PC-9 (cell line): ENCODE data around the gene ENTR1. TPM values are rescaled to one million over a fixed set of nuclear protein-coding genes. Genes with fewer than 3 reads are reported as not detected.
A peak's percentile ranks its signal among the peaks of the same experiment; 100 is the strongest.

ENCODE experiments used
- BruUV-seq: library from RNA; stranded (reverse); fragments of 400-500 nt; replicated peaks from 2 replicates; lab custom pipeline; 2021; lab: Mats Ljungman, UMichigan
- CTCF ChIA-PET: fragments of 300-600 bp; sonication (Branson Sonifier 250); formaldehyde crosslinking; loops from one replicate; lab custom pipeline; 2022; ENCODE audit warnings: antibody characterized with exemption; lab: Charles Lee
- POLR2A ChIA-PET: fragments of 300-600 bp; sonication (Branson Sonifier 250); formaldehyde crosslinking; loops from one replicate; lab custom pipeline; 2022; ENCODE audit warnings: antibody characterized with exemption; ENCODE audit not compliant: unreplicated experiment; lab: Charles Lee
- DNase-seq, 2 experiments: peaks; one replicate each; pipeline versions ENCODE4 v3.0.0 to v3.0.0-alpha.2; 2015 to 2022; ENCODE audit warnings: mixed read lengths in 1 of 2
- H2AFZ ChIP-seq: fragments of 200-600 bp; sonication (generic); 2 replicates; pipeline ENCODE4 v1.8.1; 2017; ENCODE audit warnings: antibody characterized with exemption
- H3F3A ChIP-seq: fragments of 200-600 bp; sonication (generic); 2 replicates; pipeline ENCODE4 v1.8.1; 2017; ENCODE audit warnings: antibody characterized with exemption, mild to moderate bottlenecking, low read depth; ENCODE audit not compliant: insufficient read depth
- H3K27ac ChIP-seq: fragments of 200-600 bp; sonication (generic); 2 replicates; pipeline ENCODE4 v1.6.1; 2016; ENCODE audit warnings: mixed run types
- H3K27me3 ChIP-seq: fragments of 200-600 bp; sonication (generic); 2 replicates; pipeline ENCODE4 v1.6.1; 2016; ENCODE audit warnings: low read depth, mixed run types; ENCODE audit not compliant: insufficient read depth
- H3K36me3 ChIP-seq: fragments of 200-600 bp; sonication (generic); 2 replicates; pipeline ENCODE4 v1.6.1; 2016; ENCODE audit warnings: low read depth, mixed run types
- H3K4me1 ChIP-seq: fragments of 200-600 bp; sonication (generic); replicated peaks from 2 replicates; pipeline ENCODE4 v1.6.1; 2016; ENCODE audit warnings: mixed run types; ENCODE audit not compliant: insufficient read depth
- H3K4me2 ChIP-seq: fragments of 200-600 bp; sonication (generic); 2 replicates; pipeline ENCODE4 v1.6.1; 2017; ENCODE audit warnings: mixed run types
- H3K4me3 ChIP-seq: fragments of 200-600 bp; sonication (generic); 2 replicates; pipeline ENCODE4 v1.6.1; 2016; ENCODE audit warnings: mixed run types
- H3K79me2 ChIP-seq: fragments of 200-600 bp; sonication (generic); 2 replicates; pipeline ENCODE4 v1.6.1; 2017; ENCODE audit warnings: low read depth, mixed run types
- H3K9me2 ChIP-seq: fragments of 200-600 bp; sonication (generic); 2 replicates; pipeline ENCODE4 v1.8.1; 2017; ENCODE audit warnings: mild to moderate bottlenecking; ENCODE audit not compliant: insufficient read depth
- H3K9me3 ChIP-seq: fragments of 200-600 bp; sonication (generic); 2 replicates; pipeline ENCODE4 v1.8.1; 2016; ENCODE audit warnings: low read depth; ENCODE audit not compliant: insufficient read depth
- H4K20me1 ChIP-seq: fragments of 200-600 bp; sonication (generic); 2 replicates; pipeline ENCODE4 v1.8.1; 2017; ENCODE audit not compliant: insufficient read depth
- EZH2 ChIP-seq: fragments of 200-600 bp; sonication (generic); IDR thresholded peaks from 2 replicates; pipeline ENCODE4 v1.8.0; 2017; ENCODE audit warnings: antibody characterized with exemption, low read depth
- intact Hi-C: fragments of 100-400 bp; cut with micrococcal nuclease; formaldehyde crosslinking; loops from one replicate; pipeline ENCODE4 v1.10.0; 2022; ENCODE audit not compliant: unreplicated experiment
- total RNA-seq: library from RNA; stranded (reverse); gene quantifications from 2 replicates; pipeline ENCODE4 v1.2.3, GENCODE V29; 2021
- TF ChIP-seq, protein P1 (sequence below): fragments of 200-600 bp; sonication (generic); conservative IDR thresholded peaks from 2 replicates; pipeline ENCODE4 v1.6.1; 2017; ENCODE audit warnings: mixed run types, antibody characterized with exemption, mild to moderate bottlenecking, moderate library complexity

The ENTR1 gene
- total RNA-seq, 1 experiment from 2014 or later, result 67.9 TPM

DNA sequence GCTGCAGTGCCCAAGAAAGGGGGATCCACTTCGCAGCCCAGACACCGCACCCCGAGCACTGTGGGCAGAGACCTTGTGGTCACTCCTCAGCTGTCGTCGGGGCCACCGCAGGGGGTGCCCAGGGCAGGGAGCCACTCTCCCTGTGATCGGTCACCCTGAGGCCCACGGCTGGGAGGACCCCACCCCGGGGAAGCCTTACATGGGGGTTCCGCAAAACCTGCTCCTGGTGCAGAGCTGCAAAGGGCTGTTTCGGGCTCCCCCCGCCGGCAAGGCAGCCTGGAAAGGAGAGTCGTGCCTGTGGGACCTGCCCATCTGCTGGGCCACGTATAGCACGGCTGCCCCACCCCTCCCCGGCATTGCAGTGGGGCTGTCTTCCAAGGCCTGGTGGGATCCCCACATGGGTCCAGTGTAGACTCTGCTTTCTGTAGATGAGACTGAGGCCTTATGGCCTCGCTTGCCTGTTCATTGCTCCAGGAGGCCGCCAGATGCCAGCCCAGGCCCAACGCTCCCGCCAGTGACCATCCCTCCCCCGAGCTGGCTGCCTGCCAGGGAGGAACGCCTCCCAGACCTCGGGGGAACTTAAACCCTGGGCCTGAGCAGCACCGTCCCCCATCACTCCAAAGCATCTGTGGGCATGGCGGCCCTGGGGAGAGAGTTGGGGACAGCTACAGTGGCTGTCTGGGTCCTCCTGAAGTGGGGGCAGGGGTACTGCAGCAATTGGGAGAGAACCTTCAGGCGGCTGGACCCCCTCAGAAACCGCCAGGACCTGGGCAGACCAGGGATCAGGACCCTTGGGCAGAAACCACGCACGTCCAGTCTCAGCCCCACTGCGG, 45.3 kb downstream of the ENTR1 start:
- Histone ChIP-seq H2AFZ (no peak overlapping the region), H3K4me1 (peaks cover 12% of the 10 kb centered on the region), H3K27me3 (no peaks in the 10 kb centered on the region), H4K20me1 (no peaks in the 10 kb centered on the region), H3K27ac (no peak overlapping the region), H3K9me2 (no peaks in the 10 kb centered on the region), H3K4me2 (no peak overlapping the region), H3K36me3 (no peaks in the 10 kb centered on the region), H3K79me2 (peaks cover 5% of the 10 kb centered on the region; the same call in 1 of the 2 replicates), H3K9me3 (no peaks in the 10 kb centered on the region), H3K4me3 (no peak overlapping the region), H3F3A (no peaks in the 10 kb centered on the region)
- no TSS peak for BruUV-seq
- CTCF ChIA-PET, result no interaction called here
- POLR2A ChIA-PET, result interaction anchor here (0.7 kb wide), 1 partner anchor 16 kb away, joined by 3 read pairs; no protein-coding TSS in a partner anchor
- no peak for TF ChIP-seq EZH2
- intact Hi-C loops, result no loop called here
- DNase-seq, result no peak

DNA sequence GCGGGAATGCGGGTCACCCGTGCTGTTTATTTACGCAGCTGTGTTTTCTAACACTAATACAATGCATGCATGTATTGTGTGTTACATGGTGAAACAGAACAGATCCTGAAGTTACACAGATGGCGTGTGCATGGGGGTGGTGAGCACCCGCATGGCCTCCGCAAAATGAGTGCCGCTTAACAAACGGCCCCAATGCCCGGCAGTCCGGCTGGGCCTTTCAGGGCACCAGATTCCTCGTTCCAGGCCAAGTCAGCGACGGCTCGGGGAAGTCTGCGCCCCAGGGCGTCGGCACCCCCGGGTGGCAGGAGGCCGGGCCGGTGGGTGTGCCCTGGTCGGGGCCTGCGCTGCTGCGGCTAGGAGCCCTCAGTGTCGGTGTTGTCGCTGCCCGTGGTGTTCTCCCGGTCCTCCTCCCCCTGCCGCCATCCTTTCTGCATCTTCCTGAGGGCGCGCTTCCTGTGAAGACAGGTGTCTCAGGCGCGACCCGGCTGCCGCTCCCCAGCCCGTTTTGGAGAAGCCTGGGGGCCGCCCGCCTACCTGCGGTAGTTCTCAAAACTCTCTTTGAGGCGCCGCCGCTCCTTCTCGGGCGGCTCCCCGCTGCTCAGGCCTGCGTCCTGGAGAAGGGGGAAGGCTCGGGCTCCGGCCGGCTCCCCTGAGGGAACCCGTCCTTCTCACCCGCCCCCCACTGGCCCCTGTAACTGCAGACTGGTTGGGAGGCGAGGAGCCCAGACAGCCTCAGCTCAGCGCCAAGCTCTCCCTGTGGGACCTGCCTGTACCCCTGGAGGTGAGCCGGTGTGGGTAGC, 46.3 kb downstream of the ENTR1 start:
- TSS peak; percentile 58 for BruUV-seq
- H3K9me3 ChIP-seq, result no peaks in the 10 kb centered on the region
- ChIA-PET CTCF (interaction anchor here (0.7 to 1.4 kb wide), 2 partner anchors 18 to 287 kb away, joined by 3 to 19 read pairs; no protein-coding TSS in a partner anchor), POLR2A (interaction anchor here (0.9 kb wide), 1 partner anchor 96 kb away, joined by 7 read pairs; no protein-coding TSS in a partner anchor)
- H3K4me1 ChIP-seq, result peaks cover 12% of the 10 kb centered on the region
- H3K4me2 ChIP-seq, result peak overlapping the region; percentile 83
- H3K79me2 ChIP-seq, result peaks cover 5% of the 10 kb centered on the region; the same call in 1 of the 2 replicates
- H3K27ac ChIP-seq, result no peak overlapping the region
- no peak overlapping the region for H2AFZ ChIP-seq
- no peaks in the 10 kb centered on the region for H4K20me1 ChIP-seq
- TF ChIP-seq EZH2, result no peak
- TF ChIP-seq, protein P1, sequence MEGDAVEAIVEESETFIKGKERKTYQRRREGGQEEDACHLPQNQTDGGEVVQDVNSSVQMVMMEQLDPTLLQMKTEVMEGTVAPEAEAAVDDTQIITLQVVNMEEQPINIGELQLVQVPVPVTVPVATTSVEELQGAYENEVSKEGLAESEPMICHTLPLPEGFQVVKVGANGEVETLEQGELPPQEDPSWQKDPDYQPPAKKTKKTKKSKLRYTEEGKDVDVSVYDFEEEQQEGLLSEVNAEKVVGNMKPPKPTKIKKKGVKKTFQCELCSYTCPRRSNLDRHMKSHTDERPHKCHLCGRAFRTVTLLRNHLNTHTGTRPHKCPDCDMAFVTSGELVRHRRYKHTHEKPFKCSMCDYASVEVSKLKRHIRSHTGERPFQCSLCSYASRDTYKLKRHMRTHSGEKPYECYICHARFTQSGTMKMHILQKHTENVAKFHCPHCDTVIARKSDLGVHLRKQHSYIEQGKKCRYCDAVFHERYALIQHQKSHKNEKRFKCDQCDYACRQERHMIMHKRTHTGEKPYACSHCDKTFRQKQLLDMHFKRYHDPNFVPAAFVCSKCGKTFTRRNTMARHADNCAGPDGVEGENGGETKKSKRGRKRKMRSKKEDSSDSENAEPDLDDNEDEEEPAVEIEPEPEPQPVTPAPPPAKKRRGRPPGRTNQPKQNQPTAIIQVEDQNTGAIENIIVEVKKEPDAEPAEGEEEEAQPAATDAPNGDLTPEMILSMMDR, result peak; percentile 54; the same call in 1 of the 2 replicates
- no peaks in the 10 kb centered on the region for H3F3A ChIP-seq
- intact Hi-C loops, result loop anchor here (1.0 kb wide), 1 partner anchor 18 kb away; no protein-coding TSS in a partner anchor
- H3K9me2 ChIP-seq, result no peaks in the 10 kb centered on the region
- no peak for DNase-seq
- no peaks in the 10 kb centered on the region for H3K36me3 ChIP-seq
- peak overlapping the region; percentile 77 for H3K4me3 ChIP-seq
- no peaks in the 10 kb centered on the region for H3K27me3 ChIP-seq

- CTCF ChIA-PET, result interaction anchor here (0.6 to 1.4 kb wide), 9 partner anchors 9 to 400 kb away, joined by 3 to 19 read pairs (median 5); no protein-coding TSS in a partner anchor
- peak; percentile 68 to 98 for DNase-seq
- TF ChIP-seq, protein P1, result peak; percentile 90
- TF ChIP-seq EZH2, result no peak
- intact Hi-C loops, result loop anchor here (1.0 kb wide), 1 partner anchor 17 kb away; no protein-coding TSS in a partner anchor
- no peaks in the 10 kb centered on the region for H4K20me1 ChIP-seq
- POLR2A ChIA-PET, result interaction anchor here (0.6 to 1.1 kb wide), 14 partner anchors 8 to 832 kb away, joined by 3 to 12 read pairs (median 4); no protein-coding TSS in a partner anchor
- H2AFZ ChIP-seq, result peak within 1 kb of the TSS; percentile 69; the same call in 1 of the 2 replicates
- no peaks in the 10 kb centered on the region for H3K9me2 ChIP-seq
- H3K27me3 ChIP-seq, result no peaks in the 10 kb centered on the region
- peak within 1 kb of the TSS; percentile 83 for H3K4me2 ChIP-seq
- peak within 1 kb of the TSS; percentile 65 for H3K27ac ChIP-seq
- H3K79me2 ChIP-seq, result peaks cover 5% of the 10 kb centered on the region; the same call in 1 of the 2 replicates
- BruUV-seq, result no TSS peak
- H3K4me1 ChIP-seq, result peaks cover 12% of the 10 kb centered on the region
- no peaks in the 10 kb centered on the region for H3K9me3 ChIP-seq
- H3F3A ChIP-seq, result no peaks in the 10 kb centered on the region
- H3K36me3 ChIP-seq, result no peaks in the 10 kb centered on the region
- H3K4me3 ChIP-seq, result peak within 1 kb of the TSS; percentile 77
Observed at GRCh38 chr9:136363106-136363948, 47.1 kb downstream of the ENTR1 start, which contains the start of gene DNLZ. Gene DNLZ (minus strand): TSS chr9:136363744. CDS start chr9:136363714, 30 bp downstream.
